Left lung (tissue), 10 donors: ENCODE results near the gene GPR12. TPM values are rescaled to one million over a fixed set of nuclear protein-coding genes. Genes with fewer than 3 reads are reported as not detected.
A peak's percentile ranks its signal among the peaks of the same experiment; 100 is the strongest.

Source experiments
- ATAC-seq: fragments of 200-7000 bp; cut with Tn5 transposase; one replicate; pipeline ENCODE4 v1.9.1; 2020; ENCODE audit warnings: moderate library complexity
- DNase-seq, 4 donors: peaks; one replicate each; pipeline ENCODE4 v3.0.0-alpha.2; 2013 to 2020
- H3K27ac ChIP-seq, 2 donors: fragments of 200-600 bp; sonication (generic) in 1 of 2; one replicate each; pipeline versions ENCODE4 v1.5.0 to v1.8.0; 2020 to 2021
- H3K27me3 ChIP-seq, 2 donors: fragments of 200-600 bp; sonication (generic) in 1 of 2; one replicate each; pipeline versions ENCODE4 v1.5.0 to v1.8.0; 2020 to 2021
- H3K36me3 ChIP-seq, 2 donors: fragments of 200-600 bp; sonication (generic) in 1 of 2; one replicate each; pipeline versions ENCODE4 v1.5.0 to v1.8.0; 2020 to 2021
- H3K4me1 ChIP-seq, 2 donors: fragments of 200-600 bp; one replicate each; pipeline ENCODE4 v1.8.0; 2021
- H3K4me3 ChIP-seq, 2 donors: fragments of 200-600 bp; sonication (generic) in 1 of 2; one replicate each; pipeline versions ENCODE4 v1.5.0 to v1.8.0; 2020 to 2021; ENCODE audit warnings: mild to moderate bottlenecking in 1 of 2
- H3K9me3 ChIP-seq, 2 donors: fragments of 200-600 bp; sonication (generic) in 1 of 2; one replicate each; pipeline versions ENCODE4 v1.5.0 to v1.8.0; 2020 to 2021
- CTCF ChIP-seq, 2 donors: fragments of 200-600 bp; sonication (generic) in 1 of 2; IDR thresholded peaks; one replicate each; pipeline versions ENCODE4 v1.5.0 to v1.8.0; 2021; ENCODE audit warnings: antibody characterized with exemption in 2 of 2
- intact Hi-C, 2 donors: fragments of 100-400 bp; cut with DNase I; formaldehyde crosslinking; loops; one replicate each; pipeline versions ENCODE4 v1.11.2 to v1.14.2; 2022
- polyA plus RNA-seq, 6 donors: library from polyadenylated mRNA; unstranded; fragments of 120-200 nt; gene quantifications; one replicate each; pipeline ENCODE4 v1.2.1, GENCODE V29; 2013; ENCODE audit not compliant: insufficient read length in 6 of 6
- total RNA-seq, 2 donors: library from RNA; stranded (reverse); fragmentation: NEBNext Ultra II Directional; extraction: Animal tissue kit (Norgen Biotek cat#: 25700); gene quantifications; one replicate each; pipeline ENCODE4 v1.2.1, GENCODE V29; 2021
- donor health status: DM: no; HTN: yes; CAD: no.
- donor health status: DM: no; HTN: no; CAD: no.

The GPR12 gene
- total and polyA plus RNA-seq, 8 donors: 0.04 to 0.06 (median 0.04) TPM; not detected in 5

GRCh38 chr13:26779321-26779720, 18.7 kb upstream of the GPR12 start:
- no peak for ATAC-seq

GRCh38 chr13:26772531-26772930, 11.9 kb upstream of the GPR12 start:
- no peaks in the 10 kb centered on the region for H3K36me3 ChIP-seq
- no peaks in the 10 kb centered on the region for H3K9me3 ChIP-seq
- no peak overlapping the region for H3K27ac ChIP-seq
- TF ChIP-seq CTCF (IDR thresholded peaks at IDR 0.05): no peak
- H3K27me3 ChIP-seq: peaks cover 0 to 4% of the 10 kb centered on the region in 2 donors
- ATAC-seq (no peak), DNase-seq (no peak)
- no peaks in the 10 kb centered on the region for H3K4me1 ChIP-seq
- intact Hi-C loops: no loop called here
- H3K4me3 ChIP-seq: no peak overlapping the region

More at GRCh38 chr13:26779321-26779720, 18.7 kb upstream of the GPR12 start:
- intact Hi-C loops: no loop called here
- Histone ChIP-seq H3K9me3 (no peaks in the 10 kb centered on the region), H3K27ac (no peak overlapping the region), H3K27me3 (peaks cover 0 to 8% of the 10 kb centered on the region in 2 donors), H3K4me3 (no peak overlapping the region), H3K4me1 (no peaks in the 10 kb centered on the region), H3K36me3 (no peaks in the 10 kb centered on the region)
- no peak for TF ChIP-seq CTCF (IDR thresholded peaks at IDR 0.05)
- DNase-seq: no peak

GRCh38 chr13:26771796-26772195, 11.2 kb upstream of the GPR12 start:
- no peak for TF ChIP-seq CTCF (IDR thresholded peaks at IDR 0.05)
- Histone ChIP-seq H3K27ac (no peak overlapping the region), H3K9me3 (no peaks in the 10 kb centered on the region), H3K4me1 (no peaks in the 10 kb centered on the region), H3K36me3 (no peaks in the 10 kb centered on the region), H3K27me3 (peaks cover 0 to 4% of the 10 kb centered on the region in 2 donors), H3K4me3 (no peak overlapping the region)
- DNase-seq (no peak), ATAC-seq (no peak)
- intact Hi-C loops: no loop called here

GRCh38 chr13:26762745-26763345, 2.3 kb upstream of the GPR12 start:
- intact Hi-C loops: no loop called here
- no peak overlapping the region for H3K4me3 ChIP-seq
- peaks cover 33 to 78% of the 10 kb centered on the region in 2 donors for H3K27me3 ChIP-seq
- ATAC-seq (no peak), DNase-seq (no peak)
- H3K27ac ChIP-seq: no peak overlapping the region
- no peak for TF ChIP-seq CTCF (IDR thresholded peaks at IDR 0.05)
- no peaks in the 10 kb centered on the region for H3K9me3 ChIP-seq
- no peaks in the 10 kb centered on the region for H3K36me3 ChIP-seq
- peaks cover 0 to 9% of the 10 kb centered on the region in 2 donors for H3K4me1 ChIP-seq

- ATAC-seq (peak; percentile 44), DNase-seq (no peak)
- intact Hi-C loops: no loop called here
- peaks cover 42 to 95% of the 10 kb centered on the region in 2 donors for H3K27me3 ChIP-seq
- no peaks in the 10 kb centered on the region for H3K36me3 ChIP-seq
- H3K4me1 ChIP-seq: peaks cover 0 to 9% of the 10 kb centered on the region in 2 donors
- H3K4me3 ChIP-seq: no peak overlapping the region
- no peaks in the 10 kb centered on the region for H3K9me3 ChIP-seq
- TF ChIP-seq CTCF (IDR thresholded peaks at IDR 0.05): no peak
- H3K27ac ChIP-seq: no peak overlapping the region
Observed at GRCh38 chr13:26760832-26761582, 421 bp upstream of the GPR12 start.
